ENCODE data around the gene PDP2. TPM values are rescaled to one million over a fixed set of nuclear protein-coding genes. Genes with fewer than 3 reads are reported as not detected.

PDP2 gene, protein sequence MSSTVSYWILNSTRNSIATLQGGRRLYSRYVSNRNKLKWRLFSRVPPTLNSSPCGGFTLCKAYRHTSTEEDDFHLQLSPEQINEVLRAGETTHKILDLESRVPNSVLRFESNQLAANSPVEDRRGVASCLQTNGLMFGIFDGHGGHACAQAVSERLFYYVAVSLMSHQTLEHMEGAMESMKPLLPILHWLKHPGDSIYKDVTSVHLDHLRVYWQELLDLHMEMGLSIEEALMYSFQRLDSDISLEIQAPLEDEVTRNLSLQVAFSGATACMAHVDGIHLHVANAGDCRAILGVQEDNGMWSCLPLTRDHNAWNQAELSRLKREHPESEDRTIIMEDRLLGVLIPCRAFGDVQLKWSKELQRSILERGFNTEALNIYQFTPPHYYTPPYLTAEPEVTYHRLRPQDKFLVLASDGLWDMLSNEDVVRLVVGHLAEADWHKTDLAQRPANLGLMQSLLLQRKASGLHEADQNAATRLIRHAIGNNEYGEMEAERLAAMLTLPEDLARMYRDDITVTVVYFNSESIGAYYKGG
- total RNA-seq = 5.1 and 7.5 TPM in 2 replicates

DNA sequence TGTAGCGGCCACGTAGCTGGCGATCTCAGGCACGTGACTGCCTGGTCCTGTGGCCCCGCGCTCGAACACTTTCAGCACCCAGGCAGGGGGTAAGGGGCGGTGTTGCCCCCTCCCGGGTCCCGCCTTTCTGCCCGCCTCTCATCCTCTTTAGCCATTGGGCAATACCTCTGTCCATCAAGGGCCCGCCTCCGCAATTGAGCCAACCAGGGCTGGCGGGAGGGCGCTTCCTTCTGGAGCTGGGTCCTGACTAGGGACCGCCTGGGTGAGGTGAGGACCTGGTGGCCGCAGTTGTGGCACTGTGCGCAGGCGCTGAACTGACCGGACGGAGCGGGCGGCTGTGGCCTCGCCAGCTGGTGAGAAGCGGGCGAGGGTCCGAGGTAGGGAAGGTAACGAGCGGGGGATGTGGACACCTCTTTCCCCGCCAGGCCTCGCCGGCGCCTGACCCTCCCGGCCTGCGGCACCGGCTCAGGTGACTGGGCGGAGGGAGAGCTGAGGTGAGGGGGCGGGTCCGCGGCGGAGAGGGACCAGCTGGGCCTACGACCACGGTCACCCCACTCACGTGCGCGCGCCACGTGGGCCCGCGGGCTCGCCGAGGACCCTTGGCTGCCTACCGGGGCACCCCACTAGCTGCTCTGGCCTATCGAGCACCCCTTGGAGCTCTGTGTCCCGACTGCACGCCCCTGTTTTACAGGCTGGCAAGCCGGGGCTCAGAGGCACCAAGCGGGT lies at the start of gene PDP2:
Gene PDP2, plus strand, starts transcription at position 228 of the 726 bp plus-strand sequence. CDS start 3,770 bp downstream, outside the sequence.
- peak; percentile 90 to 96 for DNase-seq (ENCODE audit: low read depth in 2 of 2)

DNA sequence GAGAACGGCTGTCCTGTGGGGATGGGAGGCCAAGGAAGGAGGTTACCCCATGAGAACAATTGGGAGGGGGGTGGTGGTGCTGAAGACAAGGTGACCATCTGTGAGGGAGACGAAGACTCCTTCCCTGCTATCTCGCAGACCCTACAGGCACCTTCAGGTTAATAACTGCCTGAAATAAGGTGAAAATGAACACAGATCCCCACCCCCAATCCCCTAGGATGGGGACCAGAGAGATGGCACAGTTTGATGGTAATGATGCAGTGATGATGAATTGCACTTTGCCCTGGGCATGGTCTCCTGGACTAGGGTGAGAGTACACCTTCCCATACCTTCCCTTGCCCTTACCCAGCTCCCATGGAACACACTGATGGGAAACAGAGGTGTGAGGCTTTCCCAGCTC lies 48.1 kb upstream of the PDP2 start:
- no peak for DNase-seq (ENCODE audit: low read depth in 2 of 2)

DNA sequence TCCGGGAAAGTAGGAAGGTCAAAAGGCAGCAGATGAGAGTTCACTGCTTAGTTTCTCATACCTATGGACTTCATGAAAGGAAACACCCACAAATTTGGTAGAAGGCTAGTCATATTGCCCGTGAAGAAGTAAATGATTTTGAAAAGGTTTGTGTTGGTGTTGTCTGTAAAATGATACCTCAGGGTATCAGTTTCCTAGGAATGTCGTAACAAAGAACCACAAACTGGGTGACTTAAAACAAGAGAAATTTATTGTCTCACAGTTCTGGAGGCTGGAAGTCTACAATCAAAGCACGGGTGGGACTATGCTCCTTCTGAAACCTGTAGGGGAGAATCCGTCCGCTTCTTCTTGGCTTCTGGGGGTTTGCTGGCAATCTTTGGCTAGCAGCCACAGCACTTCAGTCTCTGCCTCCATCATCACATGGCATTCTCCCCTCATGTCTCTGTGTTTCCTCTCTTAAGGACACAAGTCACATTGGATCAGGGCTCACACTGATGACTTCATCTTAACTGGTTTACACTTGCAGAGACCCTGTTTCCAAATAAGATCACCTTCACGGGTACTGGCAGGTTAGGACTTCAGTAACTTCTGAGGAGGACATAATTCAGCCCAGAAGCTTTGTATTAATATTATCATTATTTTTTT lies 47.5 kb upstream of the PDP2 start:
- DNase-seq (ENCODE audit: low read depth in 2 of 2) = no peak

DNA sequence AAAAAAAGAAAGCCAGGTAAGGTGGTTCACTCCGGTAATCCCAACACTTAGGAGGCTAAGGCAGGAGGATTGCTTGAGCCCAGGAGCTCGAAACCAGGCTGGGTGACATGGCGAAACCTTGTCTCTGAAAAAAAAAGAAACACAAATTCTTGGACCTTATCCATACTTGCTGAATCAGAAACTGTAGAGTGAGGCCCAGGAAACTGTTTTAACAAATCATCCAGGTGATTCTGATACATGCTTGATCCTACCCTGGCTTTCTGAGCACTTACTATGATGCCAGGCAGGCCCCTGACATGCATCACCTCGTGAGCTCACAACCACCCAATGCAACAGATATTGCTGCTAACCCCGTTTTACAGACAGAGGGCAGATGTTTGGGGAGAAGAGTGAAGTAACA lies 45.6 kb upstream of the PDP2 start:
- DNase-seq (ENCODE audit: low read depth in 2 of 2) = no peak

DNA sequence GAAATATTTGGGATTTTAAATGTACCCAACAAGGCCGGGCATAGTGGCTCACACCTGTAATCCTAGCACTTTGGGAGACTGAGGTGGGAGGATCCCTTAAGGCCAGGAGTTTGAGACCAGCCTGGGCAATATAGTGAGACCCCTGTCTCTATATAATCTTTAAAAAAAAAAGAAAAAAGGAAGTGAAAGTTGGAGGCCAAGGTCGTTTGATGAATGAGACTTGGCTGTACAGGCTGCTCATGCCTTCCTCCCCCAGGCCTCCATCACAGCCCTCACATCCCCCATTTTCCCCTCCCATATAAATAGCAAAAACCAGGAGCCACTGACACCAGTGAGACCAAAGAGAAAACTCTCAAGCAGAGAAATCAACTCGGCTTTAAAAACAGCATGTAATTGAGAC lies 39.4 kb upstream of the PDP2 start:
- DNase-seq (ENCODE audit: low read depth in 2 of 2) = no peak

DNA sequence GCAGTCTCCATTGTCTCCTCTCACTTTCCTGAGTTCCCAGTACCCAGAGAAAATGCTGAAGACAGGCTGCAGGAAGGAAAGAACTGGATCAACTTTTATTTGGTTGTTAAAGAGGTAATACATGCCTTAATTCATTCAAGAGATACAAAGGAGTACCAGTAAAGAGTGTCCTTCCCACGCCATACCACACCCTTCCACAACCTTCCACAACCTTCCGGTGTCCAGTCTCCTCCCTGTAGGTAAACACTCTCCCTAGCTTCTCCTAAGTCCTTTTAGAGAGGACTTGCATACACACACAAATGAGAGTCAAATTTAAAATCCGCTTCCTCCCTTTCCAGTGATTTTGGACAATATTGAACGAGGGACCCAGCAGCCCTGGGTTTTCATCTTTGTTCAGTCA lies 38.9 kb upstream of the PDP2 start:
- DNase-seq (ENCODE audit: low read depth in 2 of 2) = no peak

DNA sequence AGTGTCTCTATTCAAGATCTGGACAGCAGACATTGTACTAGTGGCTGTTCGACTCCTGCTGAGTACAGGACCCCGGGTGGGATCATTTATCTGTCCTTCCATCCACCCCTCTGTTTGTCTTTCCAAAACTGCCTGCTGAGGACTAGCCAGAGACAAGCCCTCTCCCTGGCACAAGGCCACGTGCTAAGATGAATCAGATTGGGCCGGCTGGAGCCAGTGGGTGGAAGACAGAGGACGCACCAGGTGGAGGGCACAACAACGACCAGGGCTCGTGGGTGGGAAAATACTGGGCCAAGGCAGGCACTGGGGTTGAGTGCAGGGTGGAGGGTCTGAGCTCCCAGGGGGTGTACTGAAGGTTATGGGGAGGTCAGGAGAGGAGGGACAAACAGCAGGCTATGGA lies 37.5 kb upstream of the PDP2 start:
- no peak for DNase-seq (ENCODE audit: low read depth in 2 of 2)

DNA sequence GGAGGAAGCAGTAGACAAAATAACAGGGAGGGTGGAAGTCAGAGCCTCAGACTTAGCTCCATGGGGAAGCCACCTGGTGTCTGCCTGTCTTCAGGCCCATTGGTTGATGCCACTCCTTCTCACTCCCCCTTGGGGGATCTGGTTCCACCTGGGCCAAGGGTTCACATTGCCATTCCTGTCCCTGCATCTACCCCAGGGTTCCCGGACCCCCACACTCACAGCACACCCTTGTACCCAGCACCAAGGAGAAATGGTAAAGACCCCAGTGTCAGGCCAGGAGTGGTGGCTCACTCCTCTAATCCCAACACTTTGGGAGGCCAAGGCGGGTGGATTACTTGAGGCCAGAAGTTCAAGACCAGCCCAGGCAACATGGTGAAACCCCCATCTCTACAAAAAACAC lies 37.1 kb upstream of the PDP2 start:
- DNase-seq (ENCODE audit: low read depth in 2 of 2) = no peak

DNA sequence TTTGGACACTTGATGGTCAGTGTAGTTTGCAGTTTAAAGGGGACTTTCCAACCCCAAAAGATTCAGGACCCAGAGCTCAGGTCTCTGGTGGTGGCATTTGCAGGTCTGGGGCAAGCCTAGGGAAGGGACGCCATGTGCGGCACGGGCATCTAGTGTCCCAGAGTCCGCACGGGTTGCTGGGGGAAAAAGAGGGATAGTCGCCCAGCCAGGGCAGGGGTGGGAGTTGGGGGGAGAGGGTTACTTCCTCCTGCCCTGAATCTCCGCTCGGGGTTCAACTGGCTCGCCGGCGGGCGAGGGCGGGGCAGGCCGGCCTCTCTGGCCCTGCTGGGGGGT lies 36.3 kb upstream of the PDP2 start:
- no peak for DNase-seq (ENCODE audit: low read depth in 2 of 2)

DNA sequence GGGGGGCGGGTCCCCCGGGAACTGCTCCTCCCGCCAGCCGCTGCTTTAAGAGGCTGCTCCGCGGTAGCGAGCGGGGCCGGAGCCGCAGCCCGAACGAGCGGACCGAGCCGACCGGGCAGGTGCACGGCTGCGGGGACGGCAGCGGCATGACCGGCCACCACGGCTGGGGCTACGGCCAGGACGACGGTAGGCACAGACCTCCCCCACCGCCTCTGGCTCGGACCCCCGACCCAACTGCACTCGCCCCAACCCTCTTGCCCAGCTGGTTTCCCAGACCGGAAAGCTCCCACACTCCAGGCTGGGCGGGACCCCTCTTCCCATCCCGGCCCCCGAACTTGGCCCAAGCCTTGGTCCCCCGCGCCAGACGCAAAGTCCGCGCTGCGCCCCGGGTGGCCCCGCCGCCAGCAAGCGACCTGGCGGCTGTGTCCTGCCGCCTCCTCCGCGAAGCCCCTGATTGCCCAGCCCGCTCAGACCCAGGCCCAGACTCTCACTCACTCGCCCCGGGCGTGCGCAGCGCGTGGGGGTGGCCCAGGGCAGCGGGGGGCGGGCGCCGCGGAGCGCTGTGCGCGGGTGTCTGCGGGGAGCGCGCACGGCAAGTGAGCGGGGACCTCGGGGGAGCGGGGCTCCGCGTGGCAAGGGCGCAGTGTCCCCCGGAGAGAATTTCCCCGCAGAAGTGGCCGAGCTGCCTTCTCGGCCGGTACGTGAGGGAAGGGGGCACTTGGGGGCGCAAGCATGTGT lies 35.8 kb upstream of the PDP2 start, which contains the start of gene CA7:
Gene CA7, plus strand, starts transcription at position 73 of the 738 bp plus-strand sequence. Its CDS starts 74 bp downstream, at position 147.
- no peak for DNase-seq (ENCODE audit: low read depth in 2 of 2)

DNA sequence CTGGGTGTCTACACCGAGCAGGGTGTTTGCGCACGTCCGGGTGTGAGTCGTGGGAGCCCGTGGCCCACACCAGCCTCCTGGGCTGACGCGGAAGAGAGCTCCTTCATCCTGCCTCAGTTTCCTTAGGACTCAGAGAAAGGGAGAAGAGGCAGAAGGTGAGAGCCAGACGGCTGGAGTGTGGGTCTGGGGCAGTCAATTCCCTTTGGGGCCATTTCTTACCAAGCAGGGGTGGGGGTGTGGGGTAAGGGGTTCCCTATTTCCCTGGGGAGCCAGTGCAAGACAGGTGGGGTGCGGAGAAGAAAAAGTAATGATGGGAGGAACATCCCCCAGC lies 35.3 kb upstream of the PDP2 start:
- no peak for DNase-seq (ENCODE audit: low read depth in 2 of 2)

DNA sequence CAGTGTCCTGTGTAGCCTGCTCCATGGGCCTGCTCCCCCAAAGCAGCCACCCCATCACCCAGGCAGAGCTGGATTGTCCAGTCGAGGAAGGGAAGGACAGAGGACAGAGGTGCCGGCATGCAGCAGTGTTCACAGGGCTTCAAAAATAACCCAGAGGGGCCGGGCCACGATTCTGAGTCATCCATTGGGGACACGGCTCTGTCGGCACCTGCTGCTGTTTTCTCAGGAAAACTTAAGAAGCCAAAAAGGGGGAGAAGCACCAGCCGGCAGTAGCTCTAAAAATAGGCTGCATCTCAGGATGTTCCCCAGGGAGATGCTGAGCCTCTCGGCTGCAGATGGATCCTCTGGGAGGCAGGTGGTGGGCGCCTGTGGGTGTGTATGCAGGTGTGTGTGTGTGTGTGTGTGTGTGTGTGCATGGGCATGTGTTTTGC lies 34.5 kb upstream of the PDP2 start:
- DNase-seq (ENCODE audit: low read depth in 2 of 2) = no peak

DNA sequence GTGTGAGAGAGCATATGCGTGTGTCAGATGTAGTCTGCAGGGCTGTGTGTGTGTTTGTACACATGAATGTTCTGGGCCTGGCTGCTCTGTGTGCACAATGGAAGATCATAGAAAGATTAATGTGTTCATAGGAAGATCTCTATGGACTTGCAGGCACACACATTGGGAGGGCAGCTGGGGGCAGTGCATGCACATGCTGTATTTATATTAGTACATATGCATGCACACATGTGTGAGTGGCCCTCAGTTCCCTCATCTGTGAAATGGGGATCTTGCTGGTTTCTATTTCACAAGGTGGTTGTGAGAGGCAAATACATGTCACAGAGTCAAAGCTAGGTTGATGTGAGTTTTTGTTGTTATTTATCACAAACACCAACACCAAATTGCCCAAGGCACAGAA lies 34.0 kb upstream of the PDP2 start:
- no peak for DNase-seq (ENCODE audit: low read depth in 2 of 2)

DNA sequence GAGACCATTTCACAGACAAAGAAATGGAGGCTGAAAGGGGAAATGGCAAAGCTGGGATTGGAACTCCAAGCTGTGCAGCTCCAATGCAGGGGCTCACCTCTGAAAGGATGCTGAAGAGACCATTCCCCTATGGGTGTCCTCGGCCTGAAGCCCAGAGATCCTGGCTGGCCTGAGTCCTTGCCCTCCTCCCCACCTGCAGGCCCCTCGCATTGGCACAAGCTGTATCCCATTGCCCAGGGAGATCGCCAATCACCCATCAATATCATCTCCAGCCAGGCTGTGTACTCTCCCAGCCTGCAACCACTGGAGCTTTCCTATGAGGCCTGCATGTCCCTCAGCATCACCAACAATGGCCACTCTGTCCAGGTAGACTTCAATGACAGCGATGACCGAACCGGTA lies 33.5 kb upstream of the PDP2 start:
- DNase-seq (ENCODE audit: low read depth in 2 of 2) = no peak

DNA sequence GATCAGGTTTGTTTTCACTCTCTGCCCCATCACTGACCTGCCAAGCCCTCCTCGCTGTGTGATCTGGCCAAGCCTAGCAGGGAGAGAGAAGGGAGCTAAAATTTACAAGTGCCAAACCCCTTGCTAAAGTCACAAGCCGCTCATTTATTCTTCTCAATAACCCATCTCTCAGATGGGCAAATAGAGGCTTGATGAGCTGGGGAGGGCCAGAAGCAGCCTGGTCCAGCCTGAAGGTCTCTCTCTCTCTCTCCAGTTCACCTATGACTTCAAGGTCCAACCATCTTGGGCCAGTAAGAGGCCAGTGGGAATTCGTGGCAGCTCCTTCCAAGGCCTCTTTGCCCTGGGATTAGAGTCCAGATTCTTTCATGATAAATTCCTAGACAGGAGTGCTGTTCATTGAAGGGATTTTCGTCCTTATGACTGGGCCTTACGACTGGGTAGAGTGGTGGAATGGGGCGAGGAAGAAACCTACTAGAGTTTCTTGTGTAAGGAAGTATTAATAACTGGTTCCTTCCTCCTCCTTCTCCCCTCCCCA lies 32.7 kb upstream of the PDP2 start:
- no peak for DNase-seq (ENCODE audit: low read depth in 2 of 2)

DNA sequence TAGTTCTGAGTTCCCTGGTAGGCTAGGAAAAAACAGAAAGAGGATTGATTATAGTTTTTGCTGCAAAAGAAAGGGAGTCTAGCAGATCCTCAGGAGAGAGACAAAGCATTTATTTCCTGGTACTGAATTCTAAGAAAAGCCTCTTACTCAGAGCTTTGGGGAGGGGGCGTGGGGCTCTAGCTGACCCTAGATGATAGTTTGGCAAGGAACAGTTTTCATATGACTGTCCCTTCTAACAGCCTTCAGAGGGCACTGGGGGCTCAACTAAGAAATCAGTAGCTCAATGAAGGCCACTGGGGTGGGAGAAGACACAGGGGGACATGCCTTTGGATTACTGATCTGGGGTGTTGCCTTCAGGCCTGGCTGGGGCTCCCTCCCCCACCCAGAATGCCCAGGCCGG lies 32.1 kb upstream of the PDP2 start:
- no peak for DNase-seq (ENCODE audit: low read depth in 2 of 2)

DNA sequence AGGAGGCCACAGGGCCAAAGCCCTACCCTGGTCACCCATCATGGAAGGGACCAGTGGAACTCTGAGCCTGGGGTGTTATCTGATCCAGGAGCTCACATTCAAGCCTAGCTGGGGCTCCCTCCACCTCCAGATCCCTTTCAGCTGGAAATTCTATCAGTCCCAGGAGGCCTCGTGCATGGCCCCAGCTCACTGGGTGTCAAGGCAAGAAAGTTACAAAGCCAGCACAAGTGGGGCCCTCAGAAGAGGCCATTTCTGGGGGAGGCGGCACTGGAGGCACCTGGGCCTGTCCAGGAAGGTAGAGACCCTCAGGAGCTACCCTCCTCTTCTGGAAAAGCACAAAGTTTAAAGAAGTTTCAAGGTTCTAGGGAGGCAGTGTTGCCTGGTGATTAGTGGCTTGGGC lies 31.3 kb upstream of the PDP2 start:
- DNase-seq (ENCODE audit: low read depth in 2 of 2) = no peak

DNA sequence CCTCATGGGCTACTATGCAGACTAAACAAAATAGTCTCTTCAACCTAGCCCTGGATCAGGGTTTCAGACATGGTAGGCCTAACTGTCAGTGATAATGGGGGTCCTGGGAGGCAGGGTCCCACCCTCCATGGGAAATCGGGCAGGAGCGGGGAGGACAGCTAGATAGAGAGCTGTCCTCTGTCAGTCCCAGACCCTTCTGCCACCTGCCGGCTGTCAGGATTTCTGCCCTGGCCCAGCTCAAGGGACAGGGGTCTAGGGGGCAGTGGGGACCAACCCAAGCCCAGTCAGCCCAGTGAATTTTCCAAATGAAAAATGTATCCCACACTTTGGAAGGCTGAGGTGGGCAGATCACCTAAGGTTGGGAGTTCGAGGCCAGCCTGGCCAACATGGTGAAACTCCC lies 30.8 kb upstream of the PDP2 start:
- no peak for DNase-seq (ENCODE audit: low read depth in 2 of 2)

DNA sequence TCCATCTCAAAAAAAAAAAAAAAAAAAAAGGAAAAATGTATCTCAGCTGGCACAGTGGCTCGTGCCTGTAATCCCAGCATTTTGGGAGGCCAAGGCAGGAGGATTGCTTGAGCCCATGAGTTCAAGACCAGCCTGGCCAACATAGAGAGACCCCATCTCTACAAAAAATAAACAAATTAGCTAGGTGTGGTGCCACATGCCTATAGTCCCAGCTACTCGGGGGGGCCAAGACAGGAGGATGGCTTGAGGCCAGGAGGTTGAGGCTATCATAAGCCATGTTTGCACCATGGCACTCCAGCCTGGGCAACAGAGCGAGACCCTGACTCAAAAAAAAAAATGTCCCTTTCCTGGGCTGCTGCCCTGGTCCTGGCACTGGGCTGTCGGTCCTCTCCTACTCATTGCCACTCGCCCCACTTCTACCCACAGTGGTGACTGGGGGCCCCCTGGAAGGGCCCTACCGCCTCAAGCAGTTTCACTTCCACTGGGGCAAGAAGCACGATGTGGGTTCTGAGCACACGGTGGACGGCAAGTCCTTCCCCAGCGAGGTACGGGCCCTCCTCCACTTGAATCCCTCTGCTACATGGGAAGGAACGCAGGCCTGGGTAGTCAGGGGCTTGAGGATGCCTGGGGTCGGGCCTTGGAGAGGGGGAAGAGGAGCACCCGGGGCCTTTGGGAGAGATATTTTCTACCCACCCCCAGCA lies 30.1 kb upstream of the PDP2 start:
- DNase-seq (ENCODE audit: low read depth in 2 of 2) = no peak

DNA sequence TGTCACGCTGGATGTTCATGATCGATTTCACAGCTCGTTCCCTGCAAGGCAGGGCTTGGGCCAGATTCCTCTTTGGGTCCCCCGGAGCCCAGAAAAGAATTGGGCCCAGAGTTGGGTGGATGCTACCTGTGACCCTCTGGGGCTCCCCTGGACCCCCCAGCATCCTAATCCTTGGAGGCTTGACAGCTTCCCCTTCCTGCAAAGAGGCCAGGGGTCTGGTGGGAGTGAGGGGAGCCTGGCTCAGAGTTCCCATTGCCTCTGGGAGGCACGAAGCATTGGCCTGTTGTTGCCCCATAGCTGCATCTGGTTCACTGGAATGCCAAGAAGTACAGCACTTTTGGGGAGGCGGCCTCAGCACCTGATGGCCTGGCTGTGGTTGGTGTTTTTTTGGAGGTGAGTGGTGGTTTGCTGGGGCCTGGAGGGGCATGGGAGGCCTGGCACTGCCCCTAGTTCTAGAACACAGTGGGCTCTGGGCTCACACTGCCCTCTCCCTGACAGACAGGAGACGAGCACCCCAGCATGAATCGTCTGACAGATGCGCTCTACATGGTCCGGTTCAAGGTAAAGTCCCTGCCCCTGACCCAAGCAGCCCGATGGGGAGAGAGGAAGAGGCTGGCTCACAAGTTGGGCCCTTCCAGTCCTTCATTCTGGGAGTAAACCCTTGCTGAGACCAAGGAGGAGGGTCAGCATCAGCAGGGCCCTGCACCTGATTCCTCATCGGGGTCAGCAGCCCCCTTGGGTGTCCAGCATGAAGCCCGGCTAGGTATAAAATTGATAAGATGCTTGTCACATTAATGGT lies 28.9 kb upstream of the PDP2 start:
- DNase-seq (ENCODE audit: low read depth in 2 of 2) = no peak

All from dermis microvascular lymphatic vessel endothelial cell (primary cell).